Bronchial epithelial cell (primary cell): ENCODE measurements around the gene PDXDC1. TPM values are rescaled to one million over a fixed set of nuclear protein-coding genes. Genes with fewer than 3 reads are reported as not detected.
A peak's percentile ranks its signal among the peaks of the same experiment; 100 is the strongest.
"Not testable (repeated sequence)": the region's sequence is repeated elsewhere in the genome, so short reads cannot be mapped to it uniquely, and the experiment has no call there.

Experiments
- DNase-seq: peaks from one replicate; pipeline ENCODE4 v3.0.0-alpha.2; 2010; ENCODE audit warnings: low read depth
- FAIRE-seq: peaks from 2 replicates; lab custom pipeline; 2011; peaks lifted over from hg19 to GRCh38; lab: Jason Lieb, UNC
- H3K27me3 ChIP-seq: 2 replicates; pipeline ENCODE4 v1.5.1; 2011; ENCODE audit warnings: low read length; ENCODE audit not compliant: control insufficient read depth, insufficient read depth
- H3K36me3 ChIP-seq: 2 replicates; pipeline ENCODE4 v1.5.1; 2011; ENCODE audit warnings: low read length; ENCODE audit not compliant: control insufficient read depth, insufficient read depth
- H3K4me3 ChIP-seq: 2 replicates; pipeline ENCODE4 v1.5.1; 2011; ENCODE audit warnings: mild to moderate bottlenecking, low read depth, low read length, control low read depth
- total RNA-seq: library from RNA; depleted of rRNA; stranded (reverse); fragments of >200 nt; gene quantifications from 2 replicates; pipeline ENCODE4 v1.2.1, GENCODE V29; 2014
- TF ChIP-seq, protein P1 (sequence below): IDR thresholded peaks from 2 replicates; pipeline ENCODE4 v1.5.1; 2011; ENCODE audit warnings: mild to moderate bottlenecking, moderate library complexity, low read length, control low read depth, inconsistent platforms; ENCODE audit not compliant: insufficient read depth, severe bottlenecking

PDXDC1 gene
- total RNA-seq, 1 donor from 2014 or later: 71.9 TPM

- DNase-seq (no peak), FAIRE-seq (no peak)
- TF ChIP-seq, protein P1, sequence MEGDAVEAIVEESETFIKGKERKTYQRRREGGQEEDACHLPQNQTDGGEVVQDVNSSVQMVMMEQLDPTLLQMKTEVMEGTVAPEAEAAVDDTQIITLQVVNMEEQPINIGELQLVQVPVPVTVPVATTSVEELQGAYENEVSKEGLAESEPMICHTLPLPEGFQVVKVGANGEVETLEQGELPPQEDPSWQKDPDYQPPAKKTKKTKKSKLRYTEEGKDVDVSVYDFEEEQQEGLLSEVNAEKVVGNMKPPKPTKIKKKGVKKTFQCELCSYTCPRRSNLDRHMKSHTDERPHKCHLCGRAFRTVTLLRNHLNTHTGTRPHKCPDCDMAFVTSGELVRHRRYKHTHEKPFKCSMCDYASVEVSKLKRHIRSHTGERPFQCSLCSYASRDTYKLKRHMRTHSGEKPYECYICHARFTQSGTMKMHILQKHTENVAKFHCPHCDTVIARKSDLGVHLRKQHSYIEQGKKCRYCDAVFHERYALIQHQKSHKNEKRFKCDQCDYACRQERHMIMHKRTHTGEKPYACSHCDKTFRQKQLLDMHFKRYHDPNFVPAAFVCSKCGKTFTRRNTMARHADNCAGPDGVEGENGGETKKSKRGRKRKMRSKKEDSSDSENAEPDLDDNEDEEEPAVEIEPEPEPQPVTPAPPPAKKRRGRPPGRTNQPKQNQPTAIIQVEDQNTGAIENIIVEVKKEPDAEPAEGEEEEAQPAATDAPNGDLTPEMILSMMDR: no peak
- Histone ChIP-seq H3K36me3 (peaks cover 10% of the 10 kb centered on the region), H3K4me3 (no peak overlapping the region), H3K27me3 (no peaks in the 10 kb centered on the region)
Observed at GRCh38 chr16:15073101-15073500, 98.3 kb downstream of the PDXDC1 start.

DNA sequence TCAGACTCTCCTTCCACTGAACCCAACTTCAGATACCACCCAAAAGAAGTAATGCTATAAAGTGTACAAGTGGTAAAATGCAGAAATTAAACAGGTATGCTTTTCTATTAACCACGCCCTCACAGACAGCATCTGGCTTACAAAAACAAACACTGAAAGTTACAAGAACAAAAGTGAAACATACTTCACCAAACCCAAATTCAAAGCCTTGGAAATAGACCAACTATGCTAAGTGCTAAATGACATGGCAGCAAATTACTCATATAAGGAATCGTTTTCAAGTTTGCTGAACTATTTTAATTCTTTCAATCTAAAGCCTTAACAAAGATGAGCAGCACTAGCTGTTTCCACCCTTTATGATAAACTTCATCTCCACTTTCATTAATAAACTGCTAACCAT, 101.3 kb downstream of the PDXDC1 start:
- not testable (repeated sequence) for DNase-seq, FAIRE-seq, H3K27me3 ChIP-seq

DNA sequence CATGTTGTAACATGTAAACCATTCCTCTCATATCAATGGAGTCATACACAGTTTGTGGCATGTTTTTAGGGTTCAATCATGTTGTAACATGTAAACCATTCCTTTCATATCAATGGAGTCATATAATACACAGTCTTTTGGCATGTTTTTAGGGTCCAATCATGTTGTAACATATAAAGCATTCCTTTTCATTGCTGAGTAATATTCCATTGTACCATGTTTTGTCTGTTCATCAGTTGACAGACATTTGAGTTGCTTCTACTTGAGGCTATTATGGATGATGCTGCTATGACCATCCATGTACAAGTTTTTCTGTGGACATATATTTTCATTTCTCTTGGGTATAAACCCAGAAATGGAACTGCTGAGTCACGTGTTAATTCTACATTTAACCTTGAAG, 106.1 kb downstream of the PDXDC1 start:
- not testable (repeated sequence) for H3K4me3 ChIP-seq, H3K27me3 ChIP-seq, FAIRE-seq, H3K36me3 ChIP-seq, DNase-seq

More for the DNA sequence above, 101.3 kb downstream of the PDXDC1 start:
- H3K36me3 ChIP-seq, H3K4me3 ChIP-seq: not testable (repeated sequence)

DNA sequence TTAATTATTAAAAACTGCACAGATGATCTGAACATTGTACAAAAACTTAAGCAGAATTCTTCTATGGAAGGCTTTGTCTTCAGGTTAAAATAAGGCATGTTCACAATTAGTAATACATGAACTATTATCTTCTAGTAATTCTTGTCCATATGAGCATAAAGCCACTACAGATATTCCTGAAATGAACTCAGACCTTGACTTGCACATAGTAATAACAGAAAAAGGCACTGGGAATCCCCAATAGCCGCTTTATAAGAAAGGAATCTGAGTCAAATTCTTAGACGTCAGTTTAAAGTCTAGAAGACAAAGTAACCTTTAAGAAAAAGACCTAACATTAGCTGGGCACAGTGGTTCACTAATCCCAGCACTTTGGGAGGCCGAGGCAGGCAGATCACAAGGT, 108.0 kb downstream of the PDXDC1 start:
- not testable (repeated sequence) for FAIRE-seq, H3K36me3 ChIP-seq, DNase-seq, H3K4me3 ChIP-seq, H3K27me3 ChIP-seq

DNA sequence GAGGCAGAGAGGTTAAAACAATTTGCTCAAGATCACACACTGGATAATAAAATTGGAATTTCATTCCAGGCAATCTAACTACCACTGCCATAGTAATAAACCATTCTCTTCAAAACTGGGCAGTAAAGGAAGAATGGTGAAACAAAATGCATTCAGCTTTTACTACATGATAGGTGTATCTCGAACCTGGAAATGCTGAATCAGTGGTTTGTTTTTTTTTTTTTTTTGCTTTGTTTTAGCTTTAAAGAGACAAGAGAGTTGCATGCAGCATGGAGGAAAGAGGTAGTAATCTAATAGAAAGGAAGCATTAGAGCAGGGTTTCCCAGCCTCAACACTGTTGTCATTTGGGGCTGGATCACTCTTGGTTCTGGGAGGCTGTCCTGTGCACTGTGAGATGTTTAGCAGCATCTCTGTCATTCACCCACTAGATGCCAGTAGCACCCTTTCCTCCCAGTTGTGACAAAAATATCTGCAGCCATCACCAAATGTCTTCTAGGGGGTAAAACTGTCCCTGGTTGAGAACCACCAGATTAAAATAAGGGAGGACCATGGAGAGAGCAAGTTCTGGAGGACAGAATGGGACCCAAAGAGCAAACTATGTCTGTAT, 115.9 kb downstream of the PDXDC1 start:
- H3K4me3 ChIP-seq, H3K27me3 ChIP-seq, FAIRE-seq, DNase-seq, H3K36me3 ChIP-seq: not testable (repeated sequence)

GRCh38 chr16:15093571-15093954, 118.7 kb downstream of the PDXDC1 start:
- H3K27me3 ChIP-seq, DNase-seq, H3K36me3 ChIP-seq, FAIRE-seq: not testable (repeated sequence)
- peak overlapping the region; percentile 57 for H3K4me3 ChIP-seq

GRCh38 chr16:15093955-15094827, 119.4 kb downstream of the PDXDC1 start, which contains the start of gene RRN3:
TSS of gene RRN3 (minus strand) at chr16:15094272. CDS start at chr16:15094233, 39 bp downstream.
- not testable (repeated sequence) for H3K36me3 ChIP-seq, H3K27me3 ChIP-seq, FAIRE-seq
- DNase-seq: peak; percentile 80
- peak within 1 kb of the TSS; percentile 57 for H3K4me3 ChIP-seq

- H3K27me3 ChIP-seq, H3K4me3 ChIP-seq, DNase-seq, FAIRE-seq, H3K36me3 ChIP-seq: not testable (repeated sequence)
Observed at GRCh38 chr16:15096583-15096972, 121.8 kb downstream of the PDXDC1 start.

GRCh38 chr16:15099366-15099909, 124.6 kb downstream of the PDXDC1 start:
- not testable (repeated sequence) for DNase-seq, FAIRE-seq, H3K4me3 ChIP-seq, H3K36me3 ChIP-seq, H3K27me3 ChIP-seq

DNA sequence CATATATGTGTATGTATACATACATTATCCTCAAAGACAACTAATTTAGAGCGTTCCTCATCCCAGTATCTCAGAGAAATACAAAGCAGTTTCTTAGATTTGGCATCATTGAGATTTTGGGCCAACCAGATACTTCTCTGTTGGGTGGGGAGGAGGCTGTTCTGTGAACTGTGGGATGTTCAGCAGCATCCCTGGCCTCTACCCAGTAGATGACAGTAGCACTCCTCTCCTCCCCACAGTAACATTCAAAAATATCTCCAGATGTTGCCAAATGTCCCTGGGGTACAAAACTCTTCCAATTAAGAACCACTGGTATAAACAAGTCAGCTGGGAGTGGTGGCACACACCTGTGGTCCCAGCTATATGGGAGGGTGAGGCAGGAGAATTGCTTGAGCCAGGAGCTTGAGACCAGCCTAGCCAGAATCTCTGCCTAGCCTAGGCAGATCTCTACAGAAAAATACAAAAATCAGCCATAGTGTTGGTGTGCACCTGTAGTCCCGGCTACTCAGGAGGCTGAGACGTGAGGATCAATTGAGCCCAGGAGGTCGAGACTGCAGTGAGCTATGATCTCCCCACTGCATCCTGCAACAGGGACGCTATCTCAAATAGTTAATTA, 125.7 kb downstream of the PDXDC1 start:
- not testable (repeated sequence) for H3K4me3 ChIP-seq, DNase-seq, FAIRE-seq, H3K36me3 ChIP-seq, H3K27me3 ChIP-seq

GRCh38 chr16:15127641-15128425, 153.0 kb downstream of the PDXDC1 start:
- H3K36me3 ChIP-seq, H3K27me3 ChIP-seq, DNase-seq, FAIRE-seq, H3K4me3 ChIP-seq: not testable (repeated sequence)

- DNase-seq, H3K36me3 ChIP-seq: not testable (repeated sequence)
Observed at GRCh38 chr16:15130256-15130932, 155.6 kb downstream of the PDXDC1 start.

More at GRCh38 chr16:15130256-15130932, 155.6 kb downstream of the PDXDC1 start:
- H3K27me3 ChIP-seq, H3K4me3 ChIP-seq, FAIRE-seq: not testable (repeated sequence)
